HEK293 (cell line): ENCODE data around the gene NYAP2.

ENCODE experiments used
- CTCF ChIA-PET: fragments of 350-600 bp; formaldehyde crosslinking; extraction: SDS; loops from one replicate; lab custom pipeline; 2021; ENCODE audit warnings: antibody characterized with exemption; lab: Yijun Ruan, JAX
- POLR2A ChIA-PET: fragments of 300-600 bp; formaldehyde crosslinking; extraction: SDS; loops from one replicate; lab custom pipeline; 2020; ENCODE audit warnings: antibody characterized with exemption, inconsistent platforms; lab: Yijun Ruan, JAX
- H3K27ac ChIP-seq: fragments of 200-500 bp; sonication (Bioruptor generic); 2 replicates; pipeline ENCODE4 v1.5.1; 2014; ENCODE audit warnings: low read depth, low read length, control low read depth, inconsistent platforms; ENCODE audit errors: extremely low read depth
- H3K36me3 ChIP-seq, 2 experiments: fragments of 200-500 bp in 1 of 2; sonication (Bioruptor generic) in 1 of 2; 1 replicate in 1 of 2; 2 replicates in 1 of 2; pipeline ENCODE4 v1.5.1; 2014 to 2017; ENCODE audit warnings: inconsistent platforms in 2 of 2, low read length in 2 of 2; ENCODE audit not compliant: control insufficient read depth in 2 of 2, insufficient read depth in 1 of 2
- H3K4me1 ChIP-seq: fragments of 200-500 bp; sonication (Bioruptor generic); 2 replicates; pipeline ENCODE4 v1.5.1; 2014; ENCODE audit warnings: mild to moderate bottlenecking, low read length, inconsistent platforms; ENCODE audit not compliant: control insufficient read depth, insufficient read depth
- H3K4me3 ChIP-seq: 2 replicates; pipeline ENCODE4 v1.5.1; 2011; ENCODE audit warnings: low read depth, mild to moderate bottlenecking, control low read depth, low read length, moderate library complexity
- H3K9me3 ChIP-seq: fragments of 200-500 bp; sonication (Bioruptor generic); 2 replicates; pipeline ENCODE4 v1.5.1; 2014; ENCODE audit warnings: low read depth, low read length, inconsistent platforms; ENCODE audit not compliant: control insufficient read depth, insufficient read depth
- GLI2 ChIP-seq: fragments of 450-650 bp; formaldehyde crosslinking; IDR thresholded peaks from 2 replicates; pipeline ENCODE4; 2017; ENCODE audit warnings: missing biosample characterization, missing genetic modification characterization, low read depth, borderline replicate concordance
- HOXC10 ChIP-seq: sonication (generic); formaldehyde crosslinking; IDR thresholded peaks from 2 replicates; pipeline ENCODE4 v1.8.1; 2023; ENCODE audit warnings: mild to moderate bottlenecking, missing genetic modification reagents
- MYNN ChIP-seq: fragments of 450-650 bp; formaldehyde crosslinking; IDR thresholded peaks from 2 replicates; pipeline ENCODE4 v1.5.1; 2016; ENCODE audit warnings: missing biosample characterization, missing genetic modification characterization, borderline replicate concordance
- MZF1 ChIP-seq: fragments of 450-650 bp; formaldehyde crosslinking; IDR thresholded peaks from 2 replicates; pipeline ENCODE4 v1.5.1; 2017; ENCODE audit warnings: missing biosample characterization, missing genetic modification characterization, borderline replicate concordance
- SP2 ChIP-seq: fragments of 450-650 bp; formaldehyde crosslinking; IDR thresholded peaks from 2 replicates; pipeline ENCODE4 v1.5.1; 2016; ENCODE audit warnings: missing biosample characterization, missing genetic modification characterization
- TRIM28 ChIP-seq: IDR thresholded peaks from 2 replicates; pipeline ENCODE4 v1.6.1; 2011; ENCODE audit warnings: low read length, control low read depth, borderline replicate concordance
- WT1 ChIP-seq: fragments of 450-650 bp; formaldehyde crosslinking; IDR thresholded peaks from 2 replicates; pipeline ENCODE4 v1.5.1; 2016; ENCODE audit warnings: missing biosample characterization, missing genetic modification characterization
- ZBTB17 ChIP-seq: fragments of 450-650 bp; formaldehyde crosslinking; IDR thresholded peaks from 2 replicates; pipeline ENCODE4 v1.5.1; 2016; ENCODE audit warnings: missing biosample characterization, missing genetic modification characterization
- ZBTB8A ChIP-seq: fragments of 450-650 bp; formaldehyde crosslinking; IDR thresholded peaks from 2 replicates; pipeline ENCODE4 v1.5.1; 2016; ENCODE audit warnings: missing biosample characterization, missing genetic modification characterization
- ZNF112 ChIP-seq: fragments of 450-650 bp; formaldehyde crosslinking; IDR thresholded peaks from 2 replicates; pipeline ENCODE4 v1.5.0; 2017; ENCODE audit warnings: missing biosample characterization, missing genetic modification characterization
- ZNF132 ChIP-seq: fragments of 450-650 bp; formaldehyde crosslinking; IDR thresholded peaks from 2 replicates; pipeline ENCODE4 v1.5.1; 2017; ENCODE audit warnings: missing biosample characterization, missing genetic modification characterization, borderline replicate concordance
- ZNF157 ChIP-seq: fragments of 450-650 bp; formaldehyde crosslinking; IDR thresholded peaks from 2 replicates; pipeline ENCODE4 v1.5.1; 2016; ENCODE audit warnings: missing biosample characterization, missing genetic modification characterization
- ZNF2 ChIP-seq: fragments of 450-650 bp; formaldehyde crosslinking; IDR thresholded peaks from 2 replicates; pipeline ENCODE4 v1.5.1; 2016; ENCODE audit warnings: missing biosample characterization, missing genetic modification characterization
- ZNF221 ChIP-seq: fragments of 450-650 bp; formaldehyde crosslinking; IDR thresholded peaks from 2 replicates; pipeline ENCODE4 v1.5.1; 2017; ENCODE audit warnings: missing biosample characterization, missing genetic modification characterization, borderline replicate concordance
- ZNF335 ChIP-seq: fragments of 450-650 bp; formaldehyde crosslinking; conservative IDR thresholded peaks from 2 replicates; pipeline ENCODE4 v1.5.1; 2016; ENCODE audit warnings: missing biosample characterization, missing genetic modification characterization
- ZNF416 ChIP-seq: fragments of 450-650 bp; formaldehyde crosslinking; IDR thresholded peaks from 2 replicates; pipeline ENCODE4 v1.5.1; 2016; ENCODE audit warnings: missing biosample characterization, missing genetic modification characterization
- ZNF514 ChIP-seq: fragments of 450-650 bp; formaldehyde crosslinking; IDR thresholded peaks from 2 replicates; pipeline ENCODE4 v1.5.1; 2016; ENCODE audit warnings: missing biosample characterization, missing genetic modification characterization
- ZNF521 ChIP-seq: fragments of 450-650 bp; formaldehyde crosslinking; IDR thresholded peaks from 2 replicates; pipeline ENCODE4 v1.5.1; 2017; ENCODE audit warnings: missing biosample characterization, mild to moderate bottlenecking, missing genetic modification characterization
- ZNF561 ChIP-seq: fragments of 450-650 bp; IDR thresholded peaks from 2 replicates; pipeline ENCODE4 v1.5.1; 2018; ENCODE audit warnings: missing biosample characterization, missing genetic modification characterization, borderline replicate concordance
- ZNF677 ChIP-seq: fragments of 450-650 bp; IDR thresholded peaks from 2 replicates; pipeline ENCODE4 v1.5.0; 2018; ENCODE audit warnings: missing biosample characterization, mild to moderate bottlenecking, missing genetic modification characterization, moderate library complexity
- ZNF701 ChIP-seq: fragments of 450-650 bp; formaldehyde crosslinking; IDR thresholded peaks from 2 replicates; pipeline ENCODE4 v1.5.1; 2016; ENCODE audit warnings: missing biosample characterization, missing genetic modification characterization
- ZNF777 ChIP-seq: fragments of 450-650 bp; formaldehyde crosslinking; IDR thresholded peaks from 2 replicates; pipeline ENCODE4 v1.5.1; 2017; ENCODE audit warnings: missing biosample characterization, missing genetic modification characterization, borderline replicate concordance
- ZSCAN30 ChIP-seq: fragments of 450-650 bp; IDR thresholded peaks from 2 replicates; pipeline ENCODE4 v1.5.1; 2018; ENCODE audit warnings: missing biosample characterization, mild to moderate bottlenecking, missing genetic modification characterization, moderate library complexity
- ZSCAN4 ChIP-seq: fragments of 450-650 bp; formaldehyde crosslinking; IDR thresholded peaks from 2 replicates; pipeline ENCODE4 v1.5.1; 2017; ENCODE audit warnings: missing biosample characterization, missing genetic modification characterization

The NYAP2 gene

GRCh38 chr2:225493420-225494099, 94.0 kb downstream of the NYAP2 start:
- ChIA-PET CTCF (no interaction called here), POLR2A (no interaction called here)
- no peaks in the 10 kb centered on the region for H3K9me3 ChIP-seq
- no peak overlapping the region for H3K4me3 ChIP-seq
- TF ChIP-seq ZNF416 (tag by site-specific recombination) (no peak), ZNF514 (tag by site-specific recombination) (no peak), ZSCAN4 (tag by site-specific recombination) (no peak), ZNF777 (tag by site-specific recombination) (no peak), GLI2 (no peak), ZSCAN30 (tag by site-specific recombination) (no peak), ZNF221 (tag by site-specific recombination) (no peak), TRIM28 (no peak)
- H3K4me1 ChIP-seq, result no peaks in the 10 kb centered on the region
- H3K27ac ChIP-seq, result no peak overlapping the region
- H3K36me3 ChIP-seq, result no peaks in the 10 kb centered on the region

GRCh38 chr2:225494100-225494459, 94.6 kb downstream of the NYAP2 start:
- Histone ChIP-seq H3K4me1 (no peaks in the 10 kb centered on the region), H3K36me3 (no peaks in the 10 kb centered on the region), H3K9me3 (no peaks in the 10 kb centered on the region), H3K27ac (no peak overlapping the region)
- TF ChIP-seq ZBTB8A (tag by site-specific recombination) (no peak), ZNF157 (tag by site-specific recombination) (no peak), HOXC10 (CRISPR knock-in tag) (no peak), SP2 (tag by site-specific recombination) (no peak), ZNF561 (tag by site-specific recombination) (no peak), ZNF2 (tag by site-specific recombination) (no peak), ZNF112 (tag by site-specific recombination) (no peak)
- TF ChIP-seq, all 188 proteins: peak for 0
- CTCF ChIA-PET, result no interaction called here
- POLR2A ChIA-PET, result no interaction called here
- H3K4me3 ChIP-seq, result no peak overlapping the region

GRCh38 chr2:225495706-225496105, 96.2 kb downstream of the NYAP2 start:
- no peak overlapping the region for H3K27ac ChIP-seq
- H3K9me3 ChIP-seq, result no peaks in the 10 kb centered on the region
- CTCF ChIA-PET, result interaction anchor here (0.5 to 0.7 kb wide), 4 partner anchors 8 to 378 kb away, joined by 3 read pairs; no protein-coding TSS in a partner anchor
- POLR2A ChIA-PET, result no interaction called here
- no peaks in the 10 kb centered on the region for H3K36me3 ChIP-seq
- no peaks in the 10 kb centered on the region for H3K4me1 ChIP-seq
- H3K4me3 ChIP-seq, result no peak overlapping the region
- no peak for TF ChIP-seq ZNF677 (tag by site-specific recombination)
- TF ChIP-seq WT1, result no peak
- TF ChIP-seq MYNN (tag by site-specific recombination), result no peak
- TF ChIP-seq MZF1 (tag by site-specific recombination), result no peak
- no peak for TF ChIP-seq ZNF335
- no peak for TF ChIP-seq ZNF701 (tag by site-specific recombination)
- no peak for TF ChIP-seq ZNF132 (tag by site-specific recombination)
- TF ChIP-seq ZNF521 (tag by site-specific recombination), result no peak
- no peak for TF ChIP-seq ZBTB17
